Measurements from ENCODE around the gene ALDH1A3. TPM values are rescaled to one million over a fixed set of nuclear protein-coding genes. Genes with fewer than 3 reads are reported as not detected.

Gene ALDH1A3
- total and polyA plus RNA-seq, 2 experiments from 2014 or later: 4.0 to 19.8 TPM

GRCh38 chr15:100908466-100908865 is 28.8 kb downstream of the ALDH1A3 start (continued):
- TF ChIP-seq ZNF462 (CRISPR knock-in tag; IDR thresholded peaks at IDR 0.05): no peak

GRCh38 chr15:100909565-100909964 is 29.9 kb downstream of the ALDH1A3 start:
- H3K27ac Mint-ChIP-seq: no peak overlapping the region
- H3K36me3 Mint-ChIP-seq (ENCODE audit: low read depth): peaks cover 3% of the 10 kb centered on the region; the same call in 1 of the 3 replicates
- H3K9me3 Mint-ChIP-seq: peaks cover 3% of the 10 kb centered on the region; the same call in 1 of the 3 replicates
- TF ChIP-seq STAT1 (IDR thresholded peaks at IDR 0.05; ENCODE audit: unreplicated experiment): no peak
- no peak for TF ChIP-seq POLR2AphosphoS5 (IDR thresholded peaks at IDR 0.05; ENCODE audit: low read depth)
- TF ChIP-seq ZNF462 (CRISPR knock-in tag; IDR thresholded peaks at IDR 0.05): no peak
- TF ChIP-seq EZH2 (IDR thresholded peaks at IDR 0.05; ENCODE audit: low read depth, unreplicated experiment): no peak
- no peak for TF ChIP-seq ETS1 (IDR thresholded peaks at IDR 0.05)
- TF ChIP-seq CREB1 (CRISPR knock-in tag; IDR thresholded peaks at IDR 0.05; ENCODE audit: low read depth): no peak
- no peak for TF ChIP-seq ZNF114 (CRISPR knock-in tag; IDR thresholded peaks at IDR 0.05)

More at GRCh38 chr15:100909565-100909964, 29.9 kb downstream of the ALDH1A3 start:
- peaks cover 10% of the 10 kb centered on the region for H3K4me1 Mint-ChIP-seq
- no peak overlapping the region for H2AFZ ChIP-seq
- H3K36me3 ChIP-seq (ENCODE audit: insufficient read depth): no peaks in the 10 kb centered on the region
- no peak overlapping the region for H3K27ac ChIP-seq (ENCODE audit: low read depth)
- H3K4me2 ChIP-seq: no peak overlapping the region
- no peak overlapping the region for H3K4me3 Mint-ChIP-seq
- peaks cover 2% of the 10 kb centered on the region for H3K27me3 Mint-ChIP-seq (ENCODE audit: insufficient read depth, low read depth, poor library complexity)
- no peaks in the 10 kb centered on the region for H3K27me3 ChIP-seq (ENCODE audit: insufficient read depth)
- no peaks in the 10 kb centered on the region for H3K9me2 ChIP-seq (ENCODE audit: insufficient read depth)
- peaks cover 9% of the 10 kb centered on the region; the same call in 1 of the 2 replicates for H3K4me1 ChIP-seq (ENCODE audit: insufficient read depth)
- no peak overlapping the region for H3K4me3 ChIP-seq
- DNase-seq (ENCODE audit: low spot score): no peak
- no peak; the same call in 2 of the 3 replicates for ATAC-seq
- H3F3A ChIP-seq (replicated peaks; ENCODE audit: low read depth): no peaks in the 10 kb centered on the region
- no peaks in the 10 kb centered on the region for H4K20me1 ChIP-seq (replicated peaks; ENCODE audit: insufficient read depth)
- no peaks in the 10 kb centered on the region for H3K79me2 ChIP-seq (replicated peaks; ENCODE audit: insufficient read depth)
